ENCODE results near the gene FLVCR2.

DNA sequence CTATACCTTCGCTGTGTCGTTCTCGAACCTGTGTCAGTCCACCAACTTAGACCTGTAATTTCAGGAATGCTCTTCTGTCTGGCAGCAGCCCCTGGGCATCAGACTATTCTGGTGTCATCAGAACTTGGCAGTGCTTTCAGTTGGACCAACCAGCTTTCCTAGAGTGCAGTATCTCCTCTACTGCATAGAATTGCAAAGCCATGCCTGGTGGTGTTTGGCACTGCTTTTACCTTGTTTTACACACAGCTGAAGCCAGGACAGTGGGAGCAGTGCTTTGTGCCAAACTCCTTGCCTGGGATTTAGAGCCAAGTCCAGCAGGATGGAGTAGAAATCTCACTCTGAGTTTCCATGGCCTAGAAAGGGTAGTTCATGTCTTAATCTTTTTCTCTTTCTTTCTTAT lies 1.5 kb downstream of the FLVCR2 start:
- TF ChIP-seq GABPA (IDR thresholded peaks at IDR 0.05; ENCODE audit: low read depth) (no peak), CHD2 (IDR thresholded peaks at IDR 0.05; ENCODE audit: low read length, partially characterized antibody) (no peak), MXI1 (IDR thresholded peaks at IDR 0.05; ENCODE audit: low read depth, low read length) (no peak), EZH2phosphoT487 (IDR thresholded peaks at IDR 0.05; ENCODE audit: borderline replicate concordance, low read depth) (no peak), JUND (IDR thresholded peaks at IDR 0.05) (no peak), FOXJ3 (CRISPR knock-in tag; IDR thresholded peaks at IDR 0.05) (no peak), MEF2A (IDR thresholded peaks at IDR 0.05; ENCODE audit: borderline replicate concordance, low read depth) (no peak), TAF1 (IDR thresholded peaks at IDR 0.05; ENCODE audit: borderline replicate concordance, low read depth, low read length) (no peak), POLR2AphosphoS5 (IDR thresholded peaks at IDR 0.05; ENCODE audit: low read depth, low read length) (no peak)
- TF ChIP-seq, protein P1, sequence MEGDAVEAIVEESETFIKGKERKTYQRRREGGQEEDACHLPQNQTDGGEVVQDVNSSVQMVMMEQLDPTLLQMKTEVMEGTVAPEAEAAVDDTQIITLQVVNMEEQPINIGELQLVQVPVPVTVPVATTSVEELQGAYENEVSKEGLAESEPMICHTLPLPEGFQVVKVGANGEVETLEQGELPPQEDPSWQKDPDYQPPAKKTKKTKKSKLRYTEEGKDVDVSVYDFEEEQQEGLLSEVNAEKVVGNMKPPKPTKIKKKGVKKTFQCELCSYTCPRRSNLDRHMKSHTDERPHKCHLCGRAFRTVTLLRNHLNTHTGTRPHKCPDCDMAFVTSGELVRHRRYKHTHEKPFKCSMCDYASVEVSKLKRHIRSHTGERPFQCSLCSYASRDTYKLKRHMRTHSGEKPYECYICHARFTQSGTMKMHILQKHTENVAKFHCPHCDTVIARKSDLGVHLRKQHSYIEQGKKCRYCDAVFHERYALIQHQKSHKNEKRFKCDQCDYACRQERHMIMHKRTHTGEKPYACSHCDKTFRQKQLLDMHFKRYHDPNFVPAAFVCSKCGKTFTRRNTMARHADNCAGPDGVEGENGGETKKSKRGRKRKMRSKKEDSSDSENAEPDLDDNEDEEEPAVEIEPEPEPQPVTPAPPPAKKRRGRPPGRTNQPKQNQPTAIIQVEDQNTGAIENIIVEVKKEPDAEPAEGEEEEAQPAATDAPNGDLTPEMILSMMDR (IDR thresholded peaks at IDR 0.05), result no peak
- TF ChIP-seq, protein P2, sequence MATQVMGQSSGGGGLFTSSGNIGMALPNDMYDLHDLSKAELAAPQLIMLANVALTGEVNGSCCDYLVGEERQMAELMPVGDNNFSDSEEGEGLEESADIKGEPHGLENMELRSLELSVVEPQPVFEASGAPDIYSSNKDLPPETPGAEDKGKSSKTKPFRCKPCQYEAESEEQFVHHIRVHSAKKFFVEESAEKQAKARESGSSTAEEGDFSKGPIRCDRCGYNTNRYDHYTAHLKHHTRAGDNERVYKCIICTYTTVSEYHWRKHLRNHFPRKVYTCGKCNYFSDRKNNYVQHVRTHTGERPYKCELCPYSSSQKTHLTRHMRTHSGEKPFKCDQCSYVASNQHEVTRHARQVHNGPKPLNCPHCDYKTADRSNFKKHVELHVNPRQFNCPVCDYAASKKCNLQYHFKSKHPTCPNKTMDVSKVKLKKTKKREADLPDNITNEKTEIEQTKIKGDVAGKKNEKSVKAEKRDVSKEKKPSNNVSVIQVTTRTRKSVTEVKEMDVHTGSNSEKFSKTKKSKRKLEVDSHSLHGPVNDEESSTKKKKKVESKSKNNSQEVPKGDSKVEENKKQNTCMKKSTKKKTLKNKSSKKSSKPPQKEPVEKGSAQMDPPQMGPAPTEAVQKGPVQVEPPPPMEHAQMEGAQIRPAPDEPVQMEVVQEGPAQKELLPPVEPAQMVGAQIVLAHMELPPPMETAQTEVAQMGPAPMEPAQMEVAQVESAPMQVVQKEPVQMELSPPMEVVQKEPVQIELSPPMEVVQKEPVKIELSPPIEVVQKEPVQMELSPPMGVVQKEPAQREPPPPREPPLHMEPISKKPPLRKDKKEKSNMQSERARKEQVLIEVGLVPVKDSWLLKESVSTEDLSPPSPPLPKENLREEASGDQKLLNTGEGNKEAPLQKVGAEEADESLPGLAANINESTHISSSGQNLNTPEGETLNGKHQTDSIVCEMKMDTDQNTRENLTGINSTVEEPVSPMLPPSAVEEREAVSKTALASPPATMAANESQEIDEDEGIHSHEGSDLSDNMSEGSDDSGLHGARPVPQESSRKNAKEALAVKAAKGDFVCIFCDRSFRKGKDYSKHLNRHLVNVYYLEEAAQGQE (IDR thresholded peaks at IDR 0.05; ENCODE audit: low read depth, low read length), result no peak

Measured in SK-N-SH (cell line).